ENCODE results near the gene HBM.
"Not testable (repeated sequence)": the region's sequence is repeated elsewhere in the genome, so short reads cannot be mapped to it uniquely, and the experiment has no call there.

HBM gene

DNA sequence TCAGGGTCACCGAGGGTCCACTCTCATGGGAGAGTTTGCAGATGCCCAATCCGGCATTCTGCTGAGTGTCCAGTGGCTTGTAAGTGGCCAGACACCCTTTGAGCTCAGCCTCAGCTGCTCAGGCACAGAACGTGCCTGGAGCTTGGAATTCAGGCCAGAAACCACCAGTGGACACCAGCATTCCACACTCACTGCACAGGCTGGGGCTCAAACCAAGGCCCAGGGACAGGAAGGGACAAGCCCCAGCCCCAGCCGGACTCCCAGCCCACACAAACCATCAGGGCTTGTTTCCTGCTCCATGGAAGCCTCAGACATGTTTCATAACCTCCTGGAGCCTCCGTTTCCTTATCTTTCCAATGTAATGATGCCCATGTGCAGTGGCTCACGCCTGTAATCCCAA is 22.3 kb upstream of the HBM start:
- H3K9ac ChIP-seq, result no peak overlapping the region
- H3K4me3 ChIP-seq, result no peak overlapping the region
- H3K9me3 ChIP-seq (replicated peaks in 1 of 11), result no peaks in the 10 kb centered on the region
- no peak for TF ChIP-seq Cebpa-rat (IDR thresholded peaks at IDR 0.05)
- H3K4me1 ChIP-seq, result peaks cover 0 to 7% (median 0%) of the 10 kb centered on the region in 10 experiments; a peak in 2 of 20 replicates
- no peaks in the 10 kb centered on the region for H3K36me3 ChIP-seq
- H3K4me2 ChIP-seq, result no peak overlapping the region
- peaks cover 0 to 1% (median 0%) of the 10 kb centered on the region in 11 experiments; a peak in 1 of 22 replicates for H3K27me3 ChIP-seq
- no peak overlapping the region for H3K27ac ChIP-seq
- no peaks in the 10 kb centered on the region for H4K20me1 ChIP-seq

DNA sequence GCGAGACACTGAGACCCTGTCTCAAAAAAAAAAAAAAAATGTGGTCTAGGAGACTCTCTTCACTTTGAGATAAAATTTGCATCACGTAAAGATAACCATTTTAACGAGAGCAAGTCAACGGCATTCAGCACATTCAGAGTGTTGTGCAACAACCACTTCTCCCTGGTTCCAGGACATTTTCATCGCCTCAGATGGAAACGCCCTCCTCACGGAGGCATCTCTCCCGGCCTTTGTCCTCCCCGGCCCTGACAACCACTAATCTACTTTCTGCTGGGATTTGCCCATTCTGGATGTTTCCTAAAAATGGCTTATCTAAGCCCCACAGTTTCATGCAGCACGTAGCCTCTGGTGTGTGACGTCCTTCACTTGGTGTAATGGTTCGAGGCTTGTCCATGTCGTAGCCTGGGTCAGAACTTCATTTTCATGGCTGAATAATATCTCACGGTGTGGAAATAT is 21.0 kb upstream of the HBM start:
- H3K4me3 ChIP-seq, result no peak overlapping the region
- no peak overlapping the region for H3K4me2 ChIP-seq
- H3K27me3 ChIP-seq, result peaks cover 0 to 9% (median 0%) of the 10 kb centered on the region in 11 experiments; a peak in 6 of 22 replicates
- no peak overlapping the region for H3K9ac ChIP-seq
- H4K20me1 ChIP-seq, result no peaks in the 10 kb centered on the region
- peak in 2 of 11 experiments; percentile 10 to 18; a peak in 1 of 22 replicates for TF ChIP-seq Cebpa-rat (IDR thresholded peaks at IDR 0.05)
- H3K36me3 ChIP-seq, result no peaks in the 10 kb centered on the region
- no peak overlapping the region for H3K27ac ChIP-seq
- H3K9me3 ChIP-seq (replicated peaks in 1 of 11), result no peaks in the 10 kb centered on the region
- H3K4me1 ChIP-seq, result no peaks in the 10 kb centered on the region

DNA sequence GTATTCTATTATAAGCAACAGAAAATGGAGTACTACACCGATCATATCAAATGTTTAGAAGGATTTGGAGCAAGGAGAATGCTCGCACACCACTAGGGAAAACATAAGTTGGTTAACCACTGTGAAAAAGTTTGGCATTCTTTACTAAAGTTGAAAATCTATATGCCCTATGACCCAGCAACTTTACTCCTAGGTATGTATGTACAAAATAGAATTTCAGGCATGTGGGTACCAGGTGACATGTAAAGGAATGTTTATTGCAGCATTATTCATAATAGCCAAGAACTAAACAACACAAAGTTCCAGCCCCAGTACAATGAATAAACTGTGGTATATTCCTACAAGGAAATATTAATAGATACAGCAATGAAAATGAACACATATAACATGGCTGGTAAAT is 19.1 kb upstream of the HBM start:
- H4K20me1 ChIP-seq, result no peaks in the 10 kb centered on the region
- H3K9me3 ChIP-seq (replicated peaks in 1 of 11), result no peaks in the 10 kb centered on the region
- no peak for TF ChIP-seq Cebpa-rat (IDR thresholded peaks at IDR 0.05)

DNA sequence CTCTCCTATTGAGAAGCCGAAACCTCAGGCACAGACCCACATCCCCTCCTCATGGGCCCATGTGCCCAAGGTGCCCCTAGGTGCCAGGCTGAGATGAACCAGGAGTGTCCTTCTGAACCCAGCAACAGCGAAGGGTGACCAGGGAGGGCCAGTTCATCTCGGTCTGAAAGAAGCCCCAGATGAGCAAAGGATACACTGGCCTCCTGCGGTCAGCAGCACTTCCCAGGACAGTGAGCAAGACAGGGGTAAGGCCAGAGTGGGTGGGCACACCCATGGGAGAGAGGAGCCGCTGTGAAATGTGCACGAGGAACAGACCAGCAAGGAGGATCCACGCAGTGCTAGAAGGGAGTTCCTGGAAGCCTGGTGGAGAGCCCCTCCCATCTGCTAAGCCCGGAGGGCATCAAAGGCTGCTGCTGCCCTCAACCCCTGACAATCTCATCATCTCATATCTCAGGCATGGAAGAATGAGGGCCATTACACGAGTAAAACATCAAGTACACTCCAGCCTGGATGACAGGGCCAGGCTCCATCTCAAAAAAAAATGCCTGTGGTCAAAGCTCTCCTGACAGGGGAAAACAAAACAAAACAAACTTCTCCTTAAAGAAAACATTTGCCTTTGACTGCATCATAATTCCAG is 16.6 kb upstream of the HBM start:
- no peak overlapping the region for H3K9ac ChIP-seq
- H3K36me3 ChIP-seq, result no peaks in the 10 kb centered on the region
- no peaks in the 10 kb centered on the region for H4K20me1 ChIP-seq
- no peak overlapping the region for H3K27ac ChIP-seq
- peaks cover 0 to 8% (median 6%) of the 10 kb centered on the region in 10 experiments; a peak in 16 of 20 replicates for H3K4me1 ChIP-seq
- peaks cover under 1 to 15% (median 4%) of the 10 kb centered on the region in 11 experiments for H3K27me3 ChIP-seq
- H3K4me3 ChIP-seq, result no peak overlapping the region
- no peak overlapping the region for H3K4me2 ChIP-seq
- TF ChIP-seq Cebpa-rat (IDR thresholded peaks at IDR 0.05), result no peak
- H3K9me3 ChIP-seq (replicated peaks in 1 of 11), result no peaks in the 10 kb centered on the region

More for the DNA sequence above, 19.1 kb upstream of the HBM start:
- H3K4me1 ChIP-seq, result no peaks in the 10 kb centered on the region
- H3K27ac ChIP-seq, result no peak overlapping the region
- H3K4me3 ChIP-seq, result no peak overlapping the region
- H3K4me2 ChIP-seq, result no peak overlapping the region
- H3K9ac ChIP-seq, result no peak overlapping the region
- H3K36me3 ChIP-seq, result no peaks in the 10 kb centered on the region
- H3K27me3 ChIP-seq, result peaks cover 0 to 14% (median 0%) of the 10 kb centered on the region in 11 experiments; a peak in 6 of 22 replicates

DNA sequence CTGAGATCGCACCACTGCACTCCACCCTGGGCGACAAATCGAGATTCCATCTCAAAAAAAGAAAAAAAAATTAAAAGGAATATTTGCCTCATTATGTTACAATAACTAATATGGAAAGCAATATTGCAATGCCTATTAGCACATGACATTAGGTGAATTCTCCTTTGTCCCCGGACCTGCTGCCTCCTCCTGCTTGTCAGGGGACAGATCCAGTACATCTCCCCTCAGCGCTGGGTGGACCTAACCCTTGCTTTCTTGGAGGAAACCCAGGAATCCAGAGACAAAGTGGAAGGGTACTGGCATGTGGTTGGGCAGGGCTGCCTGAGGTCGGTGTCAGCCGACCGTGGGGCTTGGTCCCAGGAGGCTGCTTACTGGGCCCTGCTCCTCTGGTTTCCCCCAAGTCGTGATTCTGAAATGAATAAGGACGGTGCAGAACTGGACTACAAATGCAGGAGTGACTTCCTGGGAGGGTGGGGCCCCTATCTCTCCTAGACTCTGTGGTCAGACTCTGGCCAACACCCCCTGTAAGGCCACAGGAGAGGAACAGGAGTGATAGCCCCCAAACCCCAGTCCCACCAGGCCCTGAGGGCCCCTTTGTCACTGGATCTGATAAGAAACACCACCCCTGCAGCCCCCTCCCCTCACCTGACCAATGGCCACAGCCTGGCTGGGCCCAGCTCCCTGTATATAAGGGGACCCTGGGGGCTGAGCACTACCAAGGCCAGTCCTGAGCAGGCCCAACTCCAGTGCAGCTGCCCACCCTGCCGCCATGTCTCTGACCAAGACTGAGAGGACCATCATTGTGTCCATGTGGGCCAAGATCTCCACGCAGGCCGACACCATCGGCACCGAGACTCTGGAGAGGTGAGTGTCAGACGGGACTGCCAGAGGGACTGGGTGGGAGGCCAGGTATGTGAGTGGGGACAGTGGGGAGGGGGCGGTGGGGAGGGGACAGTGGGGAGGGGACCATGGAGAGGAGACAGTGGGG is 13.3 kb upstream of the HBM start, which contains the start of gene HBZ:
HBZ (plus strand) TSS at position 504 of the 988 bp plus-strand sequence; CDS start at position 770, 266 bp downstream.
- peak within 1 kb of the TSS in 1 of 11 experiments; percentile 18; a peak in 1 of 22 replicates for H3K9ac ChIP-seq
- H3K27me3 ChIP-seq, result peaks cover 22 to 48% (median 31%) of the 10 kb centered on the region in 11 experiments
- peaks cover 0 to 5% (median 0%) of the 10 kb centered on the region in 11 experiments; a peak in 1 of 22 replicates for H3K9me3 ChIP-seq (replicated peaks in 1 of 11)
- H4K20me1 ChIP-seq, result no peaks in the 10 kb centered on the region
- TF ChIP-seq Cebpa-rat (IDR thresholded peaks at IDR 0.05), result no peak
- no peaks in the 10 kb centered on the region for H3K36me3 ChIP-seq
- peaks cover 6 to 15% (median 12%) of the 10 kb centered on the region in 10 experiments; a peak in 18 of 20 replicates for H3K4me1 ChIP-seq
- H3K27ac ChIP-seq, result no peak within 1 kb of the TSS
- H3K4me2 ChIP-seq, result peak within 1 kb of the TSS in 8 of 11 experiments; percentile 21 to 57 (median 32); a peak in 15 of 22 replicates
- H3K4me3 ChIP-seq, result no peak within 1 kb of the TSS

DNA sequence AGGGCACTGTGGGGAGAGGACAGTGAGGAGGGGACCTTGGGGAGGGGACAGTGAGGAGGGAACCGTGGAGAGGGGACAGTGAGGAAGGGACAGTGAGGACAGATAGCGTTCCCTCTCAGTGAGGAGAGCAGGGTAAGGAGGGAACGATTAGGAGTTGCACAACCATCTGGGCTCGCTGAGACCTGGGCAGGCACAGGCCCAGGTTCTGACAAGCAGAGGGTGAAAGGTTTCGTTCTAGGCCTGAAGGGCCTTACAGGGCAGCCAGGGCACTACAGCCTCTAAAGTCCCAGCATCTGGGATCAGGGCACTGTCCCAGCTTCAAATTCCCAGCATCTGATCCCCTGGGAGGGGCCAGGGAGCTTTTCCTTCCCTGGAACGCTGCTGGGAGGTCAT is 12.7 kb upstream of the HBM start:
- H3K27me3 ChIP-seq, result peaks cover 22 to 52% (median 36%) of the 10 kb centered on the region in 11 experiments
- H3K4me1 ChIP-seq, result peaks cover 6 to 15% (median 12%) of the 10 kb centered on the region in 10 experiments; a peak in 18 of 20 replicates

DNA sequence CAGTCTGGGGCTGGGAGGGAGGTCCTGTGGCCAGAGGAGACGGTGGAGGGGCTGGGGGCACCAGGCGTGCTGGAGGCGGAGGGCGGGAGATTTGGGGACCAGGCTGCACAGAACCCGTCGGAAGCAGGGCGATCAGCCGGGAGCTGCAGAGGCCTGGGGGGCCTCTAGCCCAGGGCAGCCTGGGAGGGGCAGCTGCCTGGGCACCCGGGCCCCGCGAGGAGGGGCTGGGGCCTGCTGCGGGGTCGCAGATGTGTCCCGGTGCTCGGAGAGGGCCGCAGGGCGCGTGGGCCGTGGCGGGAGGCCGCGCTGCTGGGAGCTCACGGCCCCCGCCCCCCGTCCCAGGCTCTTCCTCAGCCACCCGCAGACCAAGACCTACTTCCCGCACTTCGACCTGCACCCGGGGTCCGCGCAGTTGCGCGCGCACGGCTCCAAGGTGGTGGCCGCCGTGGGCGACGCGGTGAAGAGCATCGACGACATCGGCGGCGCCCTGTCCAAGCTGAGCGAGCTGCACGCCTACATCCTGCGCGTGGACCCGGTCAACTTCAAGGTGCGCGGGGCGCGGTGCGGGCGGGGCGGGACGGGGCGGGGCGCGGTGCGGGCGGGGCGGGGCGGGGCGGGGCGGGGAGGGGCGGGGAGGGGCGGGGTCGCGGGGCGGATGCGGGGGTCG is 12.1 kb upstream of the HBM start:
- not testable (repeated sequence) for H3K36me3 ChIP-seq; H3K4me3 ChIP-seq; H4K20me1 ChIP-seq; H3K9ac ChIP-seq; H3K4me2 ChIP-seq; H3K9me3 ChIP-seq (replicated peaks in 1 of 11); H3K27ac ChIP-seq
- Histone ChIP-seq H3K27me3 (peaks cover 22 to 53% (median 40%) of the 10 kb centered on the region in 11 experiments), H3K4me1 (peaks cover 6 to 15% (median 12%) of the 10 kb centered on the region in 10 experiments; a peak in 18 of 20 replicates)

More for the DNA sequence above, 12.7 kb upstream of the HBM start:
- H3K4me3 ChIP-seq; H3K9ac ChIP-seq; H3K4me2 ChIP-seq; H3K27ac ChIP-seq; H4K20me1 ChIP-seq; H3K9me3 ChIP-seq (replicated peaks in 1 of 11); H3K36me3 ChIP-seq: not testable (repeated sequence)

DNA sequence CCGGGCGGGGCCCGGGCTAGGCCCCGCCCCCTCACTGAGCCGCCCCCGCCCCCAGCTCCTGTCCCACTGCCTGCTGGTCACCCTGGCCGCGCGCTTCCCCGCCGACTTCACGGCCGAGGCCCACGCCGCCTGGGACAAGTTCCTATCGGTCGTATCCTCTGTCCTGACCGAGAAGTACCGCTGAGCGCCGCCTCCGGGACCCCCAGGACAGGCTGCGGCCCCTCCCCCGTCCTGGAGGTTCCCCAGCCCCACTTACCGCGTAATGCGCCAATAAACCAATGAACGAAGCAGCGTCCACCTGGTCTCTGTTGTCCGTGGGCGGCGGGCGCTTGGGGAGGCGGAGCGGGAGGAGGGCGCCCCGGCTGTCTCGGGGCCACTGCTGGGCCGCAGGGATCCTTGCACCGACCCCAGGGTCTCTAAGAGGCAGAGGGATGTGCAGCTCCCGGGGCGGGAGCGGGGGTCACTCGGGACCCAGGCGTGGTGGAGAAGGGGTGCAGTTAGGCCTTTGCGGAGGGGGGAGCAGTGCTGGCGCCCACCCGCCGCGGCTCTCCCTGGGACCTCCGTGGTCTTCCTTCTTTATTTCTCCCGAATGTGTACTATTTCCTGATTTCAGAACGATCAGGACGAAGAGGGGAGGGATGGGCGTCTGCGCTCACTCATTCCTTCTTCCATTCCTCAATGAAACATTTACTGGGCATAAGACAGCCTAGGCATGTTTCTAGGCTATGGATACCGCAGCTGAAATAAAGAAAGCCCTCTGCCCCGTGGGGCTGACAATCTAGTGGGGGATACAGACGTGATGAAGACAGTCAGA is 11.4 kb upstream of the HBM start:
- peak overlapping the region; percentile 41 to 74 (median 62) for H3K4me2 ChIP-seq
- H3K4me1 ChIP-seq, result peaks cover 6 to 15% (median 12%) of the 10 kb centered on the region in 10 experiments; a peak in 18 of 20 replicates
- H4K20me1 ChIP-seq, result 0 out of 22 replicates have a peak, but pooled peaks cover 0 to 2% (median 0%) of the 10 kb centered on the region in 11 experiments
- H3K27me3 ChIP-seq, result peaks cover 22 to 54% (median 41%) of the 10 kb centered on the region in 11 experiments
- peaks cover 0 to 5% (median 0%) of the 10 kb centered on the region in 11 experiments; a peak in 1 of 22 replicates for H3K9me3 ChIP-seq (replicated peaks in 1 of 11)
- peak overlapping the region in 1 of 11 experiments; percentile 19; a peak in 2 of 22 replicates for H3K9ac ChIP-seq
- no peaks in the 10 kb centered on the region for H3K36me3 ChIP-seq
- H3K4me3 ChIP-seq, result peak overlapping the region in 4 of 10 experiments; percentile 36 to 51 (median 42); a peak in 6 of 20 replicates
- no peak for TF ChIP-seq Cebpa-rat (IDR thresholded peaks at IDR 0.05)
- H3K27ac ChIP-seq, result no peak overlapping the region

Data from BLaER1 treated with 17β-estradiol and CSF1 and Interleukin-3, amounts not matched to agents 10 nM and 100 nM (cell line).